H9 (cell line): ENCODE data around the gene TTC9C. TPM values are rescaled to one million over a fixed set of nuclear protein-coding genes. Genes with fewer than 3 reads are reported as not detected.

Source experiments
- DNase-seq: peaks from one replicate; pipeline ENCODE4 v3.0.0-alpha.2; 2017
- H2AFZ ChIP-seq: one replicate; pipeline ENCODE4 v1.6.1; 2013; ENCODE audit warnings: mild to moderate bottlenecking, low read length, control low read depth, moderate library complexity
- H2AK5ac ChIP-seq: 2 replicates; pipeline ENCODE4 v1.6.1; 2013; ENCODE audit warnings: low read length, control low read depth, mixed read lengths; ENCODE audit not compliant: insufficient read length
- H2BK120ac ChIP-seq: one replicate; pipeline ENCODE4 v1.6.1; 2013; ENCODE audit warnings: low read depth, mild to moderate bottlenecking, low read length, control low read depth, inconsistent platforms; ENCODE audit not compliant: poor library complexity, severe bottlenecking
- H2BK12ac ChIP-seq: 2 replicates; pipeline ENCODE4 v1.6.1; 2013; ENCODE audit warnings: low read length, control low read depth, mixed read lengths, low read depth; ENCODE audit not compliant: insufficient read length
- H2BK15ac ChIP-seq: 2 replicates; pipeline ENCODE4 v1.6.1; 2013; ENCODE audit warnings: low read depth, low read length, control low read depth
- H2BK20ac ChIP-seq: one replicate; pipeline ENCODE4 v1.6.1; 2013; ENCODE audit warnings: low read depth, mild to moderate bottlenecking, low read length, control low read depth, inconsistent platforms; ENCODE audit not compliant: poor library complexity, severe bottlenecking
- H2BK5ac ChIP-seq: 2 replicates; pipeline ENCODE4 v1.6.1; 2013; ENCODE audit warnings: low read length, control low read depth, mixed read lengths; ENCODE audit not compliant: insufficient read length
- H3K14ac ChIP-seq: 2 replicates; pipeline ENCODE4 v1.6.1; 2013; ENCODE audit warnings: low read length, control low read depth; ENCODE audit not compliant: insufficient read depth
- H3K18ac ChIP-seq: 2 replicates; pipeline ENCODE4 v1.6.1; 2013; ENCODE audit warnings: low read depth, mild to moderate bottlenecking, mixed read lengths, low read length, control low read depth; ENCODE audit not compliant: insufficient read length
- H3K23ac ChIP-seq: 2 replicates; pipeline ENCODE4 v1.6.1; 2013; ENCODE audit warnings: low read length, control low read depth, mixed read lengths, low read depth; ENCODE audit not compliant: insufficient read length
- H3K23me2 ChIP-seq: 2 replicates; pipeline ENCODE4 v1.6.1; 2013; ENCODE audit warnings: low read depth, mild to moderate bottlenecking, mixed read lengths, low read length, control low read depth; ENCODE audit not compliant: insufficient read length, poor library complexity, severe bottlenecking
- H3K27ac ChIP-seq: 2 replicates; pipeline ENCODE4 v1.5.1; 2013; ENCODE audit warnings: low read length, control low read depth, mixed read lengths, low read depth; ENCODE audit not compliant: insufficient read length
- H3K27me3 ChIP-seq: 2 replicates; pipeline ENCODE4 v1.6.1; 2013; ENCODE audit warnings: low read length, control low read depth, inconsistent platforms; ENCODE audit not compliant: insufficient read depth
- H3K4ac ChIP-seq: 2 replicates; pipeline ENCODE4 v1.6.1; 2013; ENCODE audit warnings: low read depth, mild to moderate bottlenecking, control low read depth, inconsistent platforms, low read length, moderate library complexity
- H3K4me1 ChIP-seq: 2 replicates; pipeline ENCODE4 v1.6.1; 2013; ENCODE audit warnings: low read length, control low read depth, inconsistent platforms; ENCODE audit not compliant: insufficient read depth
- H3K4me2 ChIP-seq: 2 replicates; pipeline ENCODE4 v1.6.1; 2013; ENCODE audit warnings: low read length, control low read depth, mixed read lengths; ENCODE audit not compliant: insufficient read length, insufficient read depth
- H3K56ac ChIP-seq: 2 replicates; pipeline ENCODE4 v1.6.1; 2013; ENCODE audit warnings: low read depth, mild to moderate bottlenecking, mixed read lengths, low read length, control low read depth; ENCODE audit not compliant: insufficient read length
- H3K79me1 ChIP-seq: 2 replicates; pipeline ENCODE4 v1.6.1; 2013; ENCODE audit warnings: low read depth, mild to moderate bottlenecking, moderate library complexity, low read length, control low read depth, inconsistent platforms; ENCODE audit not compliant: insufficient read depth, poor library complexity, severe bottlenecking
- H3K79me2 ChIP-seq: 2 replicates; pipeline ENCODE4 v1.6.1; 2013; ENCODE audit warnings: low read length, control low read depth, inconsistent platforms; ENCODE audit not compliant: insufficient read depth
- H3K9ac ChIP-seq: 2 replicates; pipeline ENCODE4 v1.6.1; 2013; ENCODE audit warnings: low read length, control low read depth, mixed read lengths; ENCODE audit not compliant: insufficient read length; ENCODE audit errors: extremely low read depth
- H3K9me3 ChIP-seq: one replicate; pipeline ENCODE4 v1.6.1; 2013; ENCODE audit warnings: low read depth, low read length, inconsistent platforms; ENCODE audit not compliant: control insufficient read depth
- H3T11ph ChIP-seq: one replicate; pipeline ENCODE4 v1.6.1; 2013; ENCODE audit warnings: mild to moderate bottlenecking, low read length, control low read depth, inconsistent platforms
- H4K20me1 ChIP-seq: one replicate; pipeline ENCODE4 v1.6.1; 2013; ENCODE audit not compliant: control insufficient read depth, insufficient read length, insufficient read depth
- H4K5ac ChIP-seq: 2 replicates; pipeline ENCODE4 v1.6.1; 2013; ENCODE audit warnings: low read depth, mild to moderate bottlenecking, mixed read lengths, low read length, control low read depth; ENCODE audit not compliant: insufficient read length
- H4K8ac ChIP-seq: replicated peaks from 2 replicates; pipeline ENCODE4 v1.6.1; 2013; ENCODE audit warnings: low read length, control low read depth, mixed read lengths, low read depth; ENCODE audit not compliant: insufficient read length
- H4K91ac ChIP-seq: 2 replicates; pipeline ENCODE4 v1.6.1; 2013; ENCODE audit warnings: low read depth, mild to moderate bottlenecking, moderate library complexity, mixed read lengths, low read length, control low read depth; ENCODE audit not compliant: insufficient read length
- H3K27ac Mint-ChIP-seq, 3 experiments: 2 replicates in 2 of 3; 3 replicates in 1 of 3; pipeline ENCODE4 v1.8.0; 2020 to 2021; ENCODE audit warnings: mixed read lengths in 3 of 3, mild to moderate bottlenecking in 1 of 3, moderate library complexity in 1 of 3
- H3K27me3 Mint-ChIP-seq: 2 replicates; pipeline ENCODE4 v1.8.0; 2021; ENCODE audit warnings: low read depth, mild to moderate bottlenecking, moderate library complexity, mixed read lengths
- H3K36me3 Mint-ChIP-seq, 3 experiments: 2 replicates in 2 of 3; 3 replicates in 1 of 3; pipeline ENCODE4 v1.8.0; 2020 to 2021; ENCODE audit warnings: low read depth in 3 of 3, mixed read lengths in 3 of 3; ENCODE audit not compliant: insufficient read depth in 1 of 3
- H3K4me1 Mint-ChIP-seq, 2 experiments: 2 replicates each; pipeline ENCODE4 v1.8.0; 2020; ENCODE audit warnings: mixed read lengths in 2 of 2
- H3K4me3 Mint-ChIP-seq, 2 experiments: 2 replicates in 1 of 2; 3 replicates in 1 of 2; pipeline ENCODE4 v1.8.0; 2020 to 2021; ENCODE audit warnings: mild to moderate bottlenecking in 2 of 2, mixed read lengths in 2 of 2, moderate library complexity in 1 of 2
- H3K9me3 Mint-ChIP-seq, 2 experiments: 2 replicates in 1 of 2; 3 replicates in 1 of 2; pipeline ENCODE4 v1.8.0; 2020; ENCODE audit warnings: mild to moderate bottlenecking in 2 of 2, mixed read lengths in 2 of 2, moderate library complexity in 1 of 2
- WGBS: extraction: QIAGEN DNeasy Blood & Tissue Kit; methylation state at CpG from one replicate; pipeline ENCODE4 v1.1.7; 2013; ENCODE audit warnings: missing lambda C conversion rate, low lambda C conversion rate, mixed read lengths; ENCODE audit not compliant: insufficient read length; ENCODE audit errors: extremely low coverage; 5-methylcytosine and 5-hydroxymethylcytosine counted together
- total RNA-seq: library from RNA; stranded (reverse); gene quantifications from 2 replicates; pipeline ENCODE4 v1.2.1, GENCODE V29; 2021
- TF ChIP-seq, protein P1 (sequence below): fragments of 200-600 bp; sonication (generic); conservative IDR thresholded peaks from 3 replicates; pipeline ENCODE4 v1.8.0; 2021; ENCODE audit warnings: antibody characterized with exemption, mild to moderate bottlenecking

The TTC9C gene
- total RNA-seq, 1 experiment from 2014 or later: 33.4 TPM

GRCh38 chr11:62708392-62708791 is 19.9 kb upstream of the TTC9C start:
- Histone ChIP-seq H3K4me2 (peak overlapping the region; percentile 99), H4K91ac (no peak overlapping the region), H4K8ac (no peak overlapping the region), H3K23ac (no peak overlapping the region), H3K56ac (no peak overlapping the region), H3K9me3 (no peaks in the 10 kb centered on the region), H3K14ac (no peak overlapping the region), H3K23me2 (peaks cover 28% of the 10 kb centered on the region), H3K79me2 (no peaks in the 10 kb centered on the region; the same call in 1 of the 2 replicates), H3K9ac (no peak overlapping the region), H4K20me1 (no peaks in the 10 kb centered on the region), H2BK120ac (no peak overlapping the region), H2AK5ac (peak overlapping the region; percentile 26), H3K4me1 (peaks cover 2% of the 10 kb centered on the region; the same call in 1 of the 2 replicates), H2BK20ac (no peak overlapping the region), H3K79me1 (no peaks in the 10 kb centered on the region), H3K18ac (no peak overlapping the region), H3K4ac (no peak overlapping the region), H2BK5ac (no peak overlapping the region), H2BK12ac (no peak overlapping the region), H2BK15ac (no peak overlapping the region), H3K27me3 (no peaks in the 10 kb centered on the region), H3T11ph (no peak overlapping the region), H3K27ac (peak overlapping the region; percentile 92), H4K5ac (no peak overlapping the region), H2AFZ (no peak overlapping the region)
- no peaks in the 10 kb centered on the region; a peak in 1 of 5 replicates for H3K9me3 Mint-ChIP-seq
- no peaks in the 10 kb centered on the region for H3K27me3 Mint-ChIP-seq
- no peak for DNase-seq
- no CpG with 5 or more reads among the region's 5 CpGs for WGBS
- H3K27ac Mint-ChIP-seq: peak overlapping the region in 2 of 3 experiments; percentile 96 to 100; a peak in 2 of 7 replicates
- TF ChIP-seq, protein P1, sequence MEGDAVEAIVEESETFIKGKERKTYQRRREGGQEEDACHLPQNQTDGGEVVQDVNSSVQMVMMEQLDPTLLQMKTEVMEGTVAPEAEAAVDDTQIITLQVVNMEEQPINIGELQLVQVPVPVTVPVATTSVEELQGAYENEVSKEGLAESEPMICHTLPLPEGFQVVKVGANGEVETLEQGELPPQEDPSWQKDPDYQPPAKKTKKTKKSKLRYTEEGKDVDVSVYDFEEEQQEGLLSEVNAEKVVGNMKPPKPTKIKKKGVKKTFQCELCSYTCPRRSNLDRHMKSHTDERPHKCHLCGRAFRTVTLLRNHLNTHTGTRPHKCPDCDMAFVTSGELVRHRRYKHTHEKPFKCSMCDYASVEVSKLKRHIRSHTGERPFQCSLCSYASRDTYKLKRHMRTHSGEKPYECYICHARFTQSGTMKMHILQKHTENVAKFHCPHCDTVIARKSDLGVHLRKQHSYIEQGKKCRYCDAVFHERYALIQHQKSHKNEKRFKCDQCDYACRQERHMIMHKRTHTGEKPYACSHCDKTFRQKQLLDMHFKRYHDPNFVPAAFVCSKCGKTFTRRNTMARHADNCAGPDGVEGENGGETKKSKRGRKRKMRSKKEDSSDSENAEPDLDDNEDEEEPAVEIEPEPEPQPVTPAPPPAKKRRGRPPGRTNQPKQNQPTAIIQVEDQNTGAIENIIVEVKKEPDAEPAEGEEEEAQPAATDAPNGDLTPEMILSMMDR: no peak
- H3K36me3 Mint-ChIP-seq: peaks cover 23 to 41% (median 29%) of the 10 kb centered on the region in 3 experiments
- peak overlapping the region; percentile 84 to 91 for H3K4me3 Mint-ChIP-seq
- peaks cover 41 to 45% of the 10 kb centered on the region in 2 experiments for H3K4me1 Mint-ChIP-seq
